NCI-H2171 treated with DMSO at 0.1 percent for 48 hours (cell line): ENCODE measurements around the gene HIF1A.
A peak's percentile ranks its signal among the peaks of the same experiment; 100 is the strongest.
"Not testable (repeated sequence)": the region's sequence is repeated elsewhere in the genome, so short reads cannot be mapped to it uniquely, and the experiment has no call there.

Experiments used
- DNase-seq: peaks from one replicate; lab custom pipeline; 2025; lab: John Stamatoyannopoulos, UW

Gene HIF1A

DNA sequence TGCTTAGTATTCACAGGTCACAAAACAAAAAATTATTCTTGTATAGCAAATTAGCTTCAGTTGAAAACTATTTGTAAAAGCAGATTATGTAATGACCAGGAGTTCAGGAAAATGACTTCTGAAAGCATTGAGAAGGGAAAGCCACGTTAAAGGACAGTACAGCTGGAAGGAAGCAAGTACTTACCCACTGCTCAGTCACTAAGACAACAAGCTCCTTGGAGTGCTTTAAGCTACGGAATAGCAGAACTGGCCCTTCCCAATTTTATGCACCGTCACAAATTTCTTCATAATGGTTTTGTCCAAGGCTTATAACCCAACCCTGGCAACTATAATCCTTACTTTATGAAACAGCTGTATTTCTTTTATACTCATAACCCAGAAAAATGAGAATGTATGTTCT is 54.0 kb downstream of the HIF1A start:
- DNase-seq = peak; percentile 39

DNA sequence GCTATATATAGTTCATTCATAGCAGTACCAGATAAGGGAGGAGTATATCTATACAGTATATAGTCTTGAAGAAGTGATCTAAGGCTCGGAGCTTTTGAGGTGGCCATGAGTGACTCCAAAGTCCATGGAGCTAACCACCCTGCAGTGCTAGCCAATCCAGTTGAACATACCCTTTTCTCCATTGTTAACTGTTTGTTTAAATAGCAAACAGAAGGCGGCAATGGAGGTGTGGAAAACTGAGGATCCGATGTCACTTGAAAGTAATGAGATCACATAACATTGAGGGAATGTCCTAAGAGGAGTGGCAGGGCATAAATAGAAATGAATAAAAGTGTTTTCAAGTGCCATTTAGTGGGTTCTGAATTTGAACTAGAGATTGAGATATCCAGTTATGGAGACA is 54.6 kb downstream of the HIF1A start:
- DNase-seq = peak; percentile 86

DNA sequence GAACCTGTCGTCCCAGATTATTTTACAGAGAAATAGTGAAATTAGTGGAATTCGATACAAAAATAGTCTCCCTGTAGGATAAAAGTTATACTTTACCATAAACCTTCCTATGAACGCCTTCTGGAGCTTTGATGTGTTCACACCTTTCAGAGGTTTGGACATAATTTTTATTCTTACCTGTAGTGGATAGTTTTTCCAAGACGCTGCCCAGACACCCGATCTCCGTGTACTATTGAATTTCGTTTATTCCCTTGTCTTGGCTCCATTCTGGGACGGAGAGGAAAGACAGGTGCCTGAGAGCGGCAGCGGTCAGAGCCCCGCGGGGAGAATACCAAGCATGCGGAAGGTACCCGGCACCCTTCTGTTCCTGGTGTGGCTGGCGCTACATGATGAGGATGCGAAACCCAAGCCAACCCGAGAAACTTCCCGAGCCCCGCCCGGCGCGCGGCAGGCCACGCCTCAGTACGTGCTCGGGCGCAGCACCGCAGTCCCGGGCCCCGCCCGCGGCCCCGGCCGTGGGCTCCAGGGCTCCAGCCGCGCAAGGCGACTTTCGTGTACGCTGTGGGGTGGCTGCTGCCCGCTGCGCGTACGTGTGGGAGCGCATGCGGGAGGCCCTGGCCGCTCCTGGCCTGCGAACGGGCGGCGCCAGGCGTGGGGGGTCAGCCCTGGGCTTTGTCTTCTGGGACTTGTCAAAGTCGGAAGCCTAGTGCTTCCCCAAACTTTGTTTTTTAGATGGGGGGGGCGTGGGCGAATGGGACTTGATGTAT is 55.6 kb downstream of the HIF1A start:
- peak; percentile 92 for DNase-seq

DNA sequence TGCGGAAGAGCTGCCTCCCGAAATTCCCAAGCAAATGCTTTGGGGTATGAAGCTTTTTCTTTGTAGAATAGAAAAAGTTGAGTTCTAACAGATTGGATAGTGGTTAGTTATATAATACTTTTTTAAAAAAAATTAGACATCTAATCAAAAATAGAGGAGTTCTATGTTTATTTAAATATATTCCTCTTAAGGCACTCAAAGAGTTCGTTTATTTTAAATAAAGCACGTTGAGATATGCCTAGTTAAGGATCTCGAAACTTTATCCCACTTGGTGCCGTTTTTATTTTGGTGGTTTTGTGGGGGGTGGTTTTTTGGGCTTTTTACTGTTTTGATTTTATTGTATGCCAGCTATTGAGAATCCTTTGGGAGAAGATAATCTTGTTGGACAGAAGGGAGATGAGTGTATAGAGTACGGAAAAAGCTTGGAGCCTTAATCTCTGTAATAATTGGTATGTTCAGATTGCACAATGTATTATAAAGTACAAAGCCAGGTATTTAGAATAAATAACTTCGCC is 56.2 kb downstream of the HIF1A start:
- DNase-seq = no peak

DNA sequence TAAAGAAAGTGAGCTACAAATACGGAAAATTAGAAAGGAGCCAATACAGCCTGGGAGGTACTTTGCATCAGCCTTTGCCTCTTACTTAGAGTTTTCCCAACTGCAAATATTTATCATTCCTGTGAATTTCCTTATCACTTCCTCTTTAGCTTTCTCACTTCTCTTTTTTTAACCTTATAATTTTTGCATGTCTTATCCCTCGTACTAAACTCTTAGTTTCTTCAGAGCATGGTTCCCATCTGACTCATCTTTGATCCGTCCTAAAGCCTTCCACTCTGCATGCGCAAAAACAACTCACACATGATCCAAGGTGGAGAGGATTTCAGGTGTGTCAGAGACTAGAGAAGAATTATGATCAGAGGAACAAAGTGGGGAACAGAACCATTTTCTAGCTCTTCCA is 57.3 kb downstream of the HIF1A start:
- DNase-seq = no peak

DNA sequence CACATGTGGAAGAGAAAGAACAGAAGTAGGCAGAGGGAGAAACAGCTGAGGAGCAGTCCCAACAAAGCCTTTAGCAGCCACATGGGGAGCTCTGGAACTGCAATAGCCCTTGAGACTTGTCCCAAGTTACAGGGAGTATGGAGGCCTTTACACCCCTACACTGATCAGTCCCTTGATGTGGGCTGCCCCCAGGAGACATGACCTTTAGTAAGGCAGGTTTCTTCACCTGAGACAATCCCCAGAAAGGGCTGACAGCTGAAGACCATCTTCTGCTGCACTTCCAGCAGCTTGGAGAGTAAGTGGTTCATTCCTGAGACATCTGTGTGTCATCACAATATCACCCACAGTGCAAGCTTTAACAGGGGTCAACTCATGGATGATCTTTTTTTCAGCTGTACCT is 58.3 kb downstream of the HIF1A start:
- DNase-seq = no peak

DNA sequence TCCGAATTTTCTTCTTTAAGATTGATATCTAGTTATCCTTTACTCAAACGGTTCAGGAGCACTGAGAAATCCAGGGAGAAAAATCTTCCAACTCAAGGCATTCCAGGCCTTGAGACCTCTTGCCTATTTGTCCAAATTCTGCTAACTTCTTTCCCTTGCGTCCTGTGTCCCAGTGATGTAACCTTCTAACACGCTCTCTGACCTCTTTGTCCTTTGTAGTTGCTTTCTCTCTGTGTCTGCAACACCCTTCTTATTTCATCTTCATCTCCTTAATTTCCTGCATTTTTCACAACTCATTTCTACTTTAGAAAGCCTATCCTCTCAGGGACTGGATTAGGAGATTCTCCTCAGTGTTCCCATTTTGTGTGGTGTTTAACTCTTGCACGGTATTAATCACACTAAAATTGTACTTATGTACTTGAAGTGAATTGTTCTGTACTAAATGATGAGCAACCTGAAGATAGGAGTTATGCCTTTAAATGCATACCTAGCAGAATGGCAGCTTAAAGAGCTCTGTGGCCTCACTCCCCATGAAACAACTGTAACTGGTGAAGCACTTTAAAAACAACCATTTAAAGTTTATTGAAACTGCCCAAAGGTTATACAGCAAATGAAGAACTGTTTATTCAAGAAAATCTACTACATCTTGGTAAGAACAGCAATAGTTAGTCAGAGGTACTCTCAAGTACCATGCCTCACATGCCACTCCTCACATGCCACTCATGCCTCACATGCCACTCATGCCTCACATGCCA is 59.5 kb downstream of the HIF1A start:
- DNase-seq = no peak

DNA sequence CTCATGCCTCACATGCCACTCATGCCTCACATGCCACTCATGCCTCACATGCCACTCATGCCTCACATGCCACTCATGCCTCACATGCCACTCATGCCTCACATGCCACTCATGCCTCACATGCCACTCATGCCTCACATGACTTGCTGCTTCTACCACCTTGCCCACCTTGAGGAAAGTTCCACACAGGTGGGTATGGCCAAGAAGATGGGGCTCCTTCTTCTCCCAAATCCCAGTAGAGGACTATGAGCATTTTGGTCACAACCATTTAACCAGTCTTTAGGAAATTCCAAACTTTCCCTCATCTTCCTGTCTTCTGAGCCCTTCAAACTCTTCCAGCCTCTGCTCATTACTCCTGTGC is 60.0 kb downstream of the HIF1A start:
- not testable (repeated sequence) for DNase-seq

DNA sequence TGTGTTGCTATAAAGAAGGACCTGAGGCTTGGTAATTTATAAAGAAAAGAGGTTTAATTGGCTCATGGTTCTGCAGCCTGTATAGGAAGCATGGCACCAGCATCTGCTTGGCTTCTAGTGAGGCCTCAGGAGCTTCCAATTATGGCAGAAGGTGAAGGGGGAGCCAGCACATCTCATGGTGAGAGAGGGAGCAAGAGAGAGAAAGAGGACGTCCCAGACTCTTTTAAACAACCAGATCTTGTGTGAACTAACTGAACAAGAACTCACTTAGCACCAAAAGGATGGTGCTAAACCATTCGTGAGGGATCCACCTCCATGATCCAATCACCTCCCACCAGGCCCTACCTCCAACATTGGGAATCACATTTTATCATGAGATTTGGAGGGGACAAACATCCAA is 60.8 kb downstream of the HIF1A start:
- no peak for DNase-seq

DNA sequence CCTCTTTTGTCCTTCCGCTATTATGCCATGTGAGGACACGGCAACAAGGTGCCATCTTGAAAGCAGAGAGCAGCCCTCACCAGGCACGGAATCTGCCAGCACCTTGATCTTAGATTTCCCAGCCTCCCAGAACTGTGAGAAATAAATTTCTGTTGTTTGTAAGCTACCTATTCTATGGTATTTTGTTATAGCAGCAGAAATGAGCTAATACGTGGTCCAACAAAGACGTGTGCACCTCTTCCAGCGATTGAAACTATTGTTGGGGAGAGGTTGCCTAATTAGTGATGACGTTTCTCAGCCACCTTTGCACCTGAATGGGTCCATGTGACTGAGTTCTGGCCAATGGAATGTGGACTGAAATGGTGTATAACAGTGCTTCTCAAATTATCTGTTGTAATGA is 64.6 kb downstream of the HIF1A start:
- no peak for DNase-seq

DNA sequence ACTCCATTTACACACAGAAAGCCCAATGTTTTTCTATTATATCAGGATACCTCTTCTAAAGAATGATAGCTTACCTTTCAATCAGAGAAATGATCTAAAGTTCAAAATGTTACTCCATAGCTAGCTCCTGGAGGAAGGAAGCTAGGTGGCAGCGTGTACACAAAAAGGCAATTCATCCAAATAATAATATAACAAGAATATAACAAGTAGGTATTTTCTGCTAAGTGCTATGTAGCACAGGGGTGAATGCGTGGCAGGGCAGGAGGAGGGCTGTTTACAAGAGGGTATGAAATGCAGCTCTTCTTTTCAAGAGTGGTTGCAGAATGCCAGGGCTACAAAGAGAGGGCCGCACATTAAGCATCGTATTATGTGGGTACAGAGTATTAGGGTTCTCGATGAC is 66.2 kb downstream of the HIF1A start:
- no peak for DNase-seq

DNA sequence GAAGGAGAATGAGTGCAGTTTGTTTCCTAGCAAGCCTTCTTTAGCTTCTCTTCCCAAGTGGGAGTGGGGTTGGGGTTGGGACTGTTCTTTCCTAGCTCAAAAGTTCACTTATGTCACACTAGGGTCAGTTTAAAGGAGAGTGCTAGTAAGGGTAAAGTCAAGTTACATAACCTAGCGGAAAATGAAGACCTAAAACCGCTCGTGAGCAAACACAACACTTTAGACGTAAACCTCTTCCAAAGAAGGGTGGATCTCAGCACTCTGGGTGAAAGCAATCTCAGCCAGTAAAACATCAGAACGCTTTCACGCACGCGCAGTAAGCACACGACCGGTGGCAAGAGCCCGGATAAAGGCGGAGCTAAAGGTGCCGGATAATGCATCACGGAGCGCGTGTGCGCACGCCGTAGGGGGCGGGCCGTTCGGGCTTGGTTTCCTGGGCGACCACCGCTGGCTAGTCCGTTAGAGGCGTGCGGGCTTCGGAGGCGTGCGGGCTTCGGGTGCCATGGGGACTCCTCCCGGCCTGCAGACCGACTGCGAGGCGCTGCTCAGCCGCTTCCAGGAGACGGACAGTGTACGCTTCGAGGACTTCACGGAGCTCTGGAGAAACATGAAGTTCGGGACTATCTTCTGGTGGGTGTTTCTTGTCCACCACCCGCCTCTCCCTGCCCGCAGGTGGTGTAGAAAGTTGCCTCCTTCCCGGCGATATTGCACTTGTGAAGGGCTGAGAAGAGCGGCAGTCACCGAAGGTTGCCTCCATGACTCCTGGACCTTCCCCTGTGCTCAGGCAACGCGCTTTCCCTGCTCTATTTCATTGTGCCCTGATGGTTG is 66.9 kb downstream of the HIF1A start, which contains the start of gene SNAPC1:
Gene SNAPC1, plus strand, starts transcription at position 462 of the 828 bp plus-strand sequence. Its CDS starts 41 bp downstream, at position 503.
- DNase-seq = peak; percentile 99

DNA sequence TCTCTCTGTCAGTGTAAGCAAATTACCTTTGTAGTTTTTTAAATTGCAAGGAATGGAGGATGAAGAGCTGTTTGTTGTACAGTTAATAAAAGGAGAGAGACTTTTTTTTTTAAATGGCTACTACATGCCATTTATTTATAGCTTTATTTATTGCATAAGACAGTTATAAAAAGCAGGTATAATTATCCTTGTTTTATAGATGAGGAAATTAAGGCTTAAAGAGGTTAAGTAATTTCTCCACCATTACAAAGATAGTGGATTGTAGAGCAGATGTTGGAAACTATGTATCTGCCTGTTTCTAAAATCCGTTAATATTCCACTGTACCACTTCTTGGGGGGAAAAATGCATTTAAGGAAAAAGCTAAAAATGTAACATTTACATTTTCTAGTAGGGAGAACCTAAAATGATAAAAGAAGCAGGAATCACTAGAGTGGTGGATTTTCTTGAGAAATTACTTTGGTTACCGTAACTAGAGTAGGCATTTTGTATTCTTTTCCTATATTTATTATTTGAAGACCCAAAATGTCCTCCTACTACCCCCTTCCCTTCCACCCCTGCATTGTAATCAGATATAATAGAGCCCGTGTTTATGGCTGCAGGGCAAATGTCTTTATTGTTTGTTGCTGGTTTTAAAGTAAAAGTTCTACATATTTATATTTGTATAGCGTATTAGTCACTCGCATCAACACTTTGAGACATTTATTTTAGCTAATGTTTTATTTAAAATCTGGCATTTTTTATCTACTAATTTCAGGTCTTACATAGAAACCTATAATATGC is 69.2 kb downstream of the HIF1A start:
- no peak for DNase-seq

DNA sequence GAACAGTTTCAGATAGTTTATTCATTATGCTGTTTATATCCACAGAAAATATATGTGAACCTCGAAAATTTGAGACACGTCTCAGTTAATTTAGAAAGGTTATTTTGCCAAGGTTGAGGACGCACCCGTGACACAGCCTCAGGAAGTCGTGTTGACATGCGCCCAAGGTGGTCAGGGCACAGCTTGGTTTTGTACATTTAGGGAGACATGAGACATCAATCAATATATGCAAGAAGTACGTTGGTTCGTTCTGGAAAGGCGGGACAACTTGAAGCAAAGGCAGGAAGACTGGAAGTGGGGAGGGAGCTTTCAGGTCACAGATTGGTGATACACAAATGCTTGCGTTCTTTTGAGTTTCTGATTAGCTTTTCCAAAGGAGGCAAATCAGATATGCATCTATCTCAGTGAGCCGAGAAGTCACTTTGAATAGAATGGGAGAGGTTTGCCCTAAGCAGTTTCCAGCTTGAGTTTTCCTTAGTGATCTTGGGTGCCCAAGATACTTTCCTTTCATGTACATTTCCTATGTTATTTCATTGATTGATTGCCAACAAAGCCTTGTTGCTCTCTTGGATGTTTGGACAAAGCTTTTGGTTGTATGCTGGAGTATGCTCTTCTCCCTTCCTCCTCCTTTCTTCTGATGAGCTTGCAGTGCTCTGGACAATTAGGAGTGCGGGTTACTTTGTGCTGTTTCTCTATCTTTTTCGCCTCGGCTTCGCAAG is 70.1 kb downstream of the HIF1A start:
- no peak for DNase-seq

DNA sequence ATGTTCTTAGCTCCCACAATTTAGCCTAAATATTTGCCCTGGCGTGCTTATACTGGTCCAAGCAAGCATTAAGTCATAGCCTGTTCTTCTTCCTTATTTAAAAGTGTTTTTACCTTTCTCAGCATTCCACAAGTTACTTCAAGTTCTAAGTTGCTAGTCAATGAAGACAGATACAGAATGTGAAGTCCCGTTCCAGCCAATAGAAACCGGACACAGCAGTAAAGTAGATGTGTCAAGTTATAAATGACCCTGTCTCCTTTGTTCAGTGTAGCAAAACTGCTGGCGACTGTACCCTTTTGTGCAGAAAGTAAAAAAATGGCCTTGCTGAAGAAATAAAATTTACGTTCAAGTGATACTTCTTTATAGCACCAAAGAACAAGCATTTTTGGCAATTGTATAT is 70.8 kb downstream of the HIF1A start:
- no peak for DNase-seq

DNA sequence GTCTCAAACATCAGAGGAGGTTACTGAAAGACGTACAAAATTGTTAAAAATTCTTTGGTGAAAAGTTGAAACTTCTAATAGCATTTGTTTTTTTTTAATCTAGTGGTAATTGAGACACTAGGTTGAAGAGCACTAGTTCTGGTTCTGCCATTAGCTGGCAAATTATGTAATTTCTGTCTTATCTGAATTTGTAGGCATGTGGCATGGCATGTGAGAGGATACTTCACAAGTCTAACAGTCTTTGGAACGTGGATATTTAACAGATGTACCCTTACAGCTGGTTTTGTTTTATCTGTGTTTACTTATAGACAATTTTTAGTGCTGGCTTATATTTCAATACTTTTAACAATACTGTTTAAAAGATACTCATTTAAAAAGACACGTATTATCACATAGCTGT is 72.9 kb downstream of the HIF1A start:
- no peak for DNase-seq

DNA sequence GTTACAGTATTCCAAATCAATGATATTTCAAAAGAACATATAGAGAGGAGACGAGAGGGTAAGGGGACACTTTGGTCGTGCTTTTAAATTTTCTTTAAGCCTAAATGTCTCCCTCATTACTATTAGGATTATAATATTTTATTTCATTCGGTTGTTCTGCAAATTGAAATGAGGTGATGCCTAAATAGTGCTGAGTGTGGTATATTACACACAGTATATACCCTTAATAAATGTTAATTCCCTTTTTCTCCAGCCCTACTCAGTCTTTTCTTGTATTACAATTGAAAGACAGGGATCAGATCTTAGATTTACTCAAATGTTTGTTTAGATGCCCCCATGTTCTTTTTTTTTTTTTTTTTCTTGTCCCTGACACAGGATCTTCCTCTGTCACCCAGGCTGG is 74.6 kb downstream of the HIF1A start:
- DNase-seq = no peak

DNA sequence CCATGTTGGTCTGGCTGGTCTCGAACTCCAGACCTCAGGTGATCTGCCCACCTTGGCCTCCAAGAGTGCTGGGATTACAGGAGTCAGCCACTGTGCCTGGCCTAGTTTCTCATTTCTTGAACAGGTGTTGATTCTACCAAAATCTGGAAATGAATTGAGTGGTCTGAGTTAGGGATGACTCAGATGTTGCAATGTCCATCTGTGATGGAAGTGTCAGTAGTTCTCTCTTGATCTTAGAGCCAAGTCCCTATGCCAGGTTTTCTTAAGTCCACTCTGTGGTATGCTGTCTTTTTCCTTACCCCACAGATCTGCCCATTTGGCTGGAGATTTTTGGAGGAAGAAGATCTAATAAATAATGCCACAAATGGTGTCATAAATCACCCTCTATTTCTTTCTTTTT is 79.5 kb downstream of the HIF1A start:
- no peak for DNase-seq

DNA sequence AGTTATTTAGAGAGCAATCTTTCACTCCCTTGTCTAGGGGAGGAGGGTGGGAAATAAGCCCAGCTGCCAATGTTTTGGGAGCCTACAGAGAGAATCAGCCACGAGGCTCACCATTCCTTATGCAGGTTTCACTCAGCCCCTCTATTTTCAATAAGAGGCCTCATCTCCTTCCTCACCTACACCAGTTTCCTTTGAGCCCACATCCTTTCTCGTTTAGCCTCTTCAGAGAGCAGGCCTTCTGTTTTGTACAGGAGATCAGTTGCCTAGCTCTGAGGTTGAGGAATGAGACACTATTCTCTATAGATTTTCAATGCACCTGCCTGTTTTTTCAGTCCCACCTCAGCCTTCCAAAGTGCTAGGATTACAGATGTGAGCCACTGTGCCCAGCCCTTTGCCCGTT is 84.8 kb downstream of the HIF1A start:
- no peak for DNase-seq

DNA sequence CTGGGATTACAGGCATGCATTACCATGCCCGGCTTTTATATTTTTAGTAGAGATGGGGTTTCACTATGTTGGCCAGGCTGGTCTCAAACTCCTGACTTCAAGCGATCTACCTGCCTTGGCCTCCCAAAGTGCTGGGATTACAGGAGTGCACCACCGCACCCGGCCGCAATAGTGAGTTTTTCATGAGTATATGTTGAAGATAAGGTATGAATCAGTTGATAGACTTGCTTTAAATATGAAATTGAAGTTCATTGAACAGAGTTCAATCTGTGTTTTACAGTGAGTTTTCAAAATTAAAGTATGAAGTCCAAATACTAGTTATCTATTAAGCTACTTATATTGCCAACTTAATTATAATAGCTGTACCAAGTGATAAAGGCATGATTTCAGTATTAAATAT is 102.0 kb downstream of the HIF1A start:
- no peak for DNase-seq
